ENCODE measurements around the gene ZNF438.
"Not testable (repeated sequence)": the region's sequence is repeated elsewhere in the genome, so short reads cannot be mapped to it uniquely, and the experiment has no call there.

ZNF438 gene, protein sequence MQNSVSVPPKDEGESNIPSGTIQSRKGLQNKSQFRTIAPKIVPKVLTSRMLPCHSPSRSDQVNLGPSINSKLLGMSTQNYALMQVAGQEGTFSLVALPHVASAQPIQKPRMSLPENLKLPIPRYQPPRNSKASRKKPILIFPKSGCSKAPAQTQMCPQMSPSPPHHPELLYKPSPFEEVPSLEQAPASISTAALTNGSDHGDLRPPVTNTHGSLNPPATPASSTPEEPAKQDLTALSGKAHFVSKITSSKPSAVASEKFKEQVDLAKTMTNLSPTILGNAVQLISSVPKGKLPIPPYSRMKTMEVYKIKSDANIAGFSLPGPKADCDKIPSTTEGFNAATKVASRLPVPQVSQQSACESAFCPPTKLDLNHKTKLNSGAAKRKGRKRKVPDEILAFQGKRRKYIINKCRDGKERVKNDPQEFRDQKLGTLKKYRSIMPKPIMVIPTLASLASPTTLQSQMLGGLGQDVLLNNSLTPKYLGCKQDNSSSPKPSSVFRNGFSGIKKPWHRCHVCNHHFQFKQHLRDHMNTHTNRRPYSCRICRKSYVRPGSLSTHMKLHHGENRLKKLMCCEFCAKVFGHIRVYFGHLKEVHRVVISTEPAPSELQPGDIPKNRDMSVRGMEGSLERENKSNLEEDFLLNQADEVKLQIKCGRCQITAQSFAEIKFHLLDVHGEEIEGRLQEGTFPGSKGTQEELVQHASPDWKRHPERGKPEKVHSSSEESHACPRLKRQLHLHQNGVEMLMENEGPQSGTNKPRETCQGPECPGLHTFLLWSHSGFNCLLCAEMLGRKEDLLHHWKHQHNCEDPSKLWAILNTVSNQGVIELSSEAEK

DNA sequence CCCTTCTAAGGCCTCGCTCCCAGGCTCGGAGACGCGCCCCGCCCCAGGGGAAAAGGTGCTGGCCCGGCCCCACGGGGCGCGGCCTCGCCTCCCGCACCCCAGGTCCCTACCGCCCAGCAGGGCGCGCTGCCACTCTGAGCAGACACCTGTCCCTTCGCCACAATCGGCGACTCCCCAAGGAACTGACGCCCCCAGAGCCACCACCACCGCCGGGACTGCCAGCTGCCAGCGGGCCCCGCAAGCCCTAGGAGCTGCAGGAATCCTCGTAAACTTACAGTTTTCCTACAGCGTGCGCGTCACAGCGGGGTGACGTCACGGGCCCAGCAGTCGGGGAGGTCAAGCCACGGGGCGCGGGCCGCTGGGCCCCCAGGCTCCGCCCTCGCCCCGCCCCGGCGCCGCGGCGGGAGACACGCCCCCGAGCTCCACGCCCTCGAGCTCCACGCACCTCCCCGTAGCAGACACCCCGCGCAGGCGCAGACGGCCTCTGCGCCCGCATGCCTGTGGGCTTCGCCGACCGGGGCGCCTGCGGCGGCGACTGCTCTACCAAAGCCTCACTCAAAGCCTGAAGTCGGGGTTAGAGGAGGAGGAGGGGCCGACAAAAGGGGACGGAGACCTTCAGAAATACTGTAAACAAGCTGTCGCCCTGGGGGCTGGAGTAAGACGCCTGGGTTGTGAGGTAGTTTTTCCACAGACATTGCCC lies at the start of gene ZNF438:
Gene ZNF438, minus strand, starts transcription at position 308 of the 700 bp plus-strand sequence. CDS start 154,831 bp downstream, outside the sequence.
- peak; percentile 71 for DNase-seq

DNA sequence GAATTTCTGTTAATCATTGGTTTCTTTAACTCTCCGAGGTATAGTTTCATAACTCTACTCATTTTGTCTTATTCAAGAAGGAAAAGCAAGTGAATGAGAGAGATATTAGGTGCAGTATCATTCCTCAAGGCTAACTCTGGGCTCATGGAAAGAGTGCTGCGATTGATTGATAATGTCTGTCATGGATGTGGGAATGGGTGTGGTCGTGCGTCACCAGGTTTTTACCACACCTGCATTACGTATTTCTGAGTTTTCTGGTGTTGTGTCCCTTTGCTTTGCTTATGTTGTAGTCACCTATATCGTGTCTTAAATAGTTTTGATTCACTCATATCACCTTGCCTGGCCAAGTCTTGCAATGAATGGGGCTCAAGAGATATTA lies 44.9 kb upstream of the ZNF438 start:
- DNase-seq = no peak

DNA sequence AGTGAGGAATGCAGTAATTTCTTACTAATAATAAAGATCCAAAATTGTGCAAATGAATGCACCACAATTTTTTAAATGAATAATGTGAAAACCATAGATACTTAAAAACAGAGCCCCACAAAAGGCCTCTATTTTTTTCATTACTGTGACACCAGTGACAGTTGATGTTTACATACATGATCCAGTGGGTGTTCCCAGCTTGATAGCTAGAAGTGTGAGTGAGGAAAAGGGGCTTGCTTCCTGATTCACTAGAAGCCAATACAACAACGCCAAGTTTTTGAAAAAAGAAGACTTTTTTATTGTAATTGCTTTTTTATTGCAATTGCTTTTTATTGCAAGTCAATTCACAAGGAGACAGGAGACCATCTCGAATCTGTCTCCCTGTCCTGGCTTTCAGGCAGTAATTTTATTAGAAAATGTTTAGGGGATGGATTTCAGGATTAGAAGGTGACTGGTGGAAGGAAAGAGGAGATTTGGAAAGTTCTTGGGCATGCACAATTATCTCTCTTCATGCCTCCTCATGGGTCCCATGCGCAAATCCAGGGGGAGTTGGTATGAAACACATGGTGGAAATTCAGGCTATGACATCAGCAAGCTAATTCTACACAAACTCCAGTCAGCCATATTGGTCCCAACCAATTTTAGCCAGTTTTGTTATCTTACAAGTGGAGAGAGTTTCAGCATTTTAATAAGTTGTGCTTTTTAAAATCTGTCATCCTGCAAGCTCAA lies 44.4 kb upstream of the ZNF438 start:
- DNase-seq = no peak

DNA sequence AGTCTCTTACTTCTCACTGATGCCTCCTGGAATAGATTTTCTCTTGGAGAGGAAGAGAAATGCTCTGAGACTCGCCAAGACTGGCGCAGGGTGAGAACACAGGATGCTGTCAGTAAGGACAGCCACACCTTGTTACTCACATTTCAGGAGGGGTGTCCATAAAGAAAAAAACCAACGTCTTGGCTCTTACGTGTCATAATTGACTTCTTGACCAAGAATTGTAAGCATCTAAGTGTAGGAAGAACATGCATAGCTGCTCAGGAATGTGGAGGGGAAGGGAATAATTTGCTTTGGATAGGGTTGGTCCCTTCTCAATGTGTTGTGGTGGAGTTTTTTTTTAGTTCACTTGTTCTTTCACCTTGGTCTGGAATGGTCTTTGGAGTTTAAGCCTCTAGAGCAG lies 43.8 kb upstream of the ZNF438 start:
- no peak for DNase-seq

DNA sequence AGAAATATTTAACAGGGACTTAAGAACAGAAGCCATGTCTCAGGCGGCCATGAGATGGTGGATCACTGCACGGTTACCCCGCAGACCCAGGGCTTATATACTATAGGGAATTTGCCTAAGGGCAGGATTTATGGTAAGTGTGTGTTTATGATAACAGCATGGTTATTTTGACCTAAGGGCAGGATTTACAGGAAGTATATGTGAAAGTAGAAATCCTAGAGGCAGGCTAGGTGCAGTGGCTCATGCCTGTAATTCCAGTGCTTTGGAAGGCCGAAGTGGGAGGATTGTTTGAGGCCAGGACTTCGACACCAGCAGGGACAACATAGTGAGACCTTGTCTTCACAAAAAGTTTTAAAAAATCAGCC lies 43.0 kb upstream of the ZNF438 start:
- no peak for DNase-seq

DNA sequence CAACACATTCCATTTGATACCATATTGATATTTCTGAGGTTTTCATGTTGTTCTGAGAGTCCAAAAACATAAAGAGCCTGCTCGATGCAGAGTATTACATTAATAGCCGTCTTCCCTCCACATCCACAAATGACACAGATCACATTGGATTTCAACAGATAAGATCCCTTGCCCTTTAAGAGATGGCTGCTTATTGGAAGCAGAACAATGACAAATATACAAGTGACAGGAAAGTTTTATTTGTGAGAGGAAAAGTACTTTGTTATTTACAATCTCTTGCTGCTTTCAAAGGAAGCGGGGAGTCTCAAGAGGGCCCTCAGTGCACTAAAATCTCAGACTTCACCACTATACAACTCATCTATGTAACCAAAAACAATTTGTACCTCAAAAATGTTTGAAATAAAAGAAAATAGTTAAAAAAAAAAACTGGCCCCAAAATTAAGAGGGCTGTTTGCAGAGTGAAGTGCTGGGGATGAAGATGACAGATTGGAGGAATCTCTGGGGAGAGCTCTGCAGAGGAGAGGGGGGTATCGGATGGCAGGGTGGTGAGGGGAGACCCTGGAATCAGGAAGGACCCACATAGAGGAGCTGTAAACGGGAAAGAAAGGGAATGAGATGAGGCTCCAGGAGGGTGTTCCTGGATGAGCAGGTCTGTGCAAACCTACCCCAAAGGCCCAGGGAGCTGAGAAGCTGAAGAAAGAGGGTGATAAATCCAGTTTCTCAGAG lies 42.5 kb upstream of the ZNF438 start:
- no peak for DNase-seq

DNA sequence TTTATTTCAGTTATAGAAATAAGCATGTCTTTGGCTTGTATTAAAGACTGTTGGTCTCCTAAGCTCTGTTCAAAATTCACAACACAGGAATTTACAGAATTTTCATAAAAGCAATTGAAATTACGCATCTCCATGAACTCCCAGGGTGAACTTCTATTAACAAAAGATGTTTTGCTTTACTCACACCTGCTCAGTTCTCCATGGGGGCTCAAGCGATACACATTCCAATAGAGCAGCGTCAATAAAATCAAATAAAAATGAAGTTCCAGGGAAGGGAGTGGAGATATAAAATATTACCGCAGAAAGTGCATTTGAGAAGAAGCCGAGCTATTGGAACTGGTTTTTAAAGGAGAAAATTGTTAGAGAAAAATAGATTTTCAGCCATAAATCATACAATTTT lies 41.5 kb upstream of the ZNF438 start:
- DNase-seq = no peak

DNA sequence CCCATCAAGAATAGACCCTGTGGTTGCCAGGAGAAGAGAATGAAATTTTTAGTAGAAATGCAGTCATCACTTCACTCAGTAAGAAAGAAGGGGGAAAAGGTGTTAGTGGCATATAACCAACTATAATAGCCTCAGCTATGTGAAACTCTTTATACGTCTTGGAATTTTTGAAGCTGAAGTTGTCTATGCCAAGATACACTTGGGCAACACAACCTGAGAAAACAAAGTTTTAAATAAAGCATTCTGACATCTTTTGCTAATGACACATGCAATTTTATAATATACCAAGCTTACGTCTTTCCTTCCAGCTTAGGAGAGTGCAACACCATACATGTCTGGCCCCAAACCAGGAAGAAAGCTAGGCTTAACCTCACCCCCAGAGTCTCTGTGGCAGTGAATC lies 40.8 kb upstream of the ZNF438 start:
- DNase-seq = no peak

DNA sequence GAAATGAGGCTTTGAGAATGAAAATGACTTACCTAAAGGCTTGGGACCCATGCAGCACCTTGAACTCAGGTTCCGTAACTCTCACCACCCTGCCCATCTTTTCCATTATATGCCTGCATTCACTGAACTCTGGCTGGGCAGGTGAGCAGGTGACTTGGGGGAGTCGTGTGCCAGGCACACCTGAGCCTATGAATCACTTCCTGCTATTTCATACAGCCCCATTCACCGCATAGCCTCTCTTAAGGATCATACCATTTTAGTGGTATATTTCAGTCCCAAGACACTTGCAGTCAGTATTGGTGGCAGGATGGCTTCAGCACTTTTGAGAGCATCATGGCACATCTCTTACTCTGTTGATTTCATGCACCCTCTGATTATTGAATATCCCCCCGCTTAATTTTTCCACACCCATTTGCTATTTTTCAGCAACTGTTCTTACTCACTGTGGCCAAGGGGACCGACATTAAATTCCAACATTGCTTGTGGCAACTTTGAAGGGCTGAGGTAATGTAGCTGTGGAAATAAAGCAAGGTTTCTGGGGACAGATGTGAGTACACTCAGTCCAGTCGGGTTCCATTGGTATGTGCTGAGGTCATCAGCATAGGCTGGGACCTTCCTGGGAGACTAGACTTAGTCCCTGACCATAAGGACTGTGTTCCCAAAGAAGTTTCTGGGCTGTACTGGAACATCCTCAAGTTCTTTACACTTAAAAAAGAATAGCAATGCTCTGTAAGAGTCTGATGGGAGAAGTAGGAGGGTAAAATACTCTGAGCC lies 39.8 kb upstream of the ZNF438 start:
- no peak for DNase-seq

DNA sequence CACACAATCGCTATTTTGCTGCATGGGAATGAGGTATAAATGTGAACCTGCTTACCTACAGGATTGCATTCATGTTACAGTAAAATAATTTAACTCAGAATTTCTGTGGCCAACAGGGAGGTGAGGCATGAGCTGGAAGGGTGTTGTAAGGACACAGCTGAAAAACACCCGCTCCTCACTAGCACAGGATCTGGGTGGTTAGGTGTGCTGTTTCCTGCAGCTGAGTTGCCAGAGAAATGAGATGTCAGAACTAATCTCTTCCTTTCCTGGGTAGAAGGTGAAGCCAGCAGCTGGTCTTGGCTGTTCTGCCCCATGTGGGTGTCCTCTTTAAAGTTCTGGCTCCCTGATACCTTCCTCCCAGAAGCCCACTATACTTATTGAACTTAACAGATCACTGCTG lies 39.0 kb upstream of the ZNF438 start:
- DNase-seq = no peak

DNA sequence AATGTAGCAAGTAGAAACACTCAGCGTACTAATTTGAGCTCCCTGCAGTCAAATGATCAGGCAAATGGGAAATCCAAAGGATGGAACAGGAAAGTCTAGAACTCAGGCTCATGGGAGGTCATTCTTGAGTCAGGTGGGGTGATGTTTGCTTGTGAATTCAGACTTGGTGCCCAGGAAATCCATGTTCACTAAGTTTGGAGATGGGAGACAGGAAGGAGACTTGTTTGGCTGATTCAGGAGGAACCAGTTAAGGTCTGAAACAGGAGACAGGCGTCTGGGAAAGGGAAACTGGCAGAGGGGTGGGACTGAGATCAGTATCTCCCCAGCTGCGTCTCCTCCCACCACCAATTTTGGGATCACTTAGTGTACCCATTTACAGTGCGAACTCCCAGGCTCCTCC lies 38.4 kb upstream of the ZNF438 start:
- no peak for DNase-seq

DNA sequence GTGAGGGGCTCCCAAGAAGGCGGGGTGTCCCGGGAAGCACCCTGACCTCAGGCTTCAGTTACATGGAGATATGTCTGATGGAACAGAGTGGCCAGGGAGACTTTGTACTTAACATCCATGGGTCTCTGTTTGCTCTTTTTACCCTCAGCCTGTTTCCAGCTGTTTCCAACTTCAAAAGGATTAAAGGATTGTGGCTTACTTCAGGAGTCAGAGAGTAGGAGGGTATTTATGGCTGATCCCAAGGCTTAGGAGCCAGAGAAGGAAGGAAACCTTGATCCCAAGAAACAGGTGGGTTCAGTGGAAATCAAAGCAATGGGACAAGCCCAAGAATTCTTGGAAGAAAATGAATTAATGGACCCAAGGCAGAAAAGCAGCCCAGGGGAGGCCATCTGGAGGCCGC lies 37.7 kb upstream of the ZNF438 start:
- no peak for DNase-seq

DNA sequence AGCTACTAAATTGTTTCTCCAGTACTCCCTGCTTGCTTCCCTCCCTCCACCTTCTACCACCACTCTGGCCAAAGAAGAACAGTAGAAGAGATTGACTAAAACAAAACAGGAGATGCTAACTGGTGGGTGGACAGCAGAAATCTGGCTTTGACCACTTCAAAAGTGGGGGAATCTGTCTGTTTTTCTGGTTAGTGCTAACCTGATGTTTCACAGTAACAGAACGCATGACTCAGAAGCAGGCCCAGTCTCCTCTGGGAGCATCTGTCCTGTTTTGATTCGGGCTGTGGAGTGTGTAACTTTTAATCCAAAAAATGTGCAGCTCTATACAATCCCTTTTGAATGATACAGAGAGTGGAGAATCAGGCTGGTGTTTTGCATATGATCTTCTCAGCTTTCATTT lies 32.7 kb upstream of the ZNF438 start:
- no peak for DNase-seq

DNA sequence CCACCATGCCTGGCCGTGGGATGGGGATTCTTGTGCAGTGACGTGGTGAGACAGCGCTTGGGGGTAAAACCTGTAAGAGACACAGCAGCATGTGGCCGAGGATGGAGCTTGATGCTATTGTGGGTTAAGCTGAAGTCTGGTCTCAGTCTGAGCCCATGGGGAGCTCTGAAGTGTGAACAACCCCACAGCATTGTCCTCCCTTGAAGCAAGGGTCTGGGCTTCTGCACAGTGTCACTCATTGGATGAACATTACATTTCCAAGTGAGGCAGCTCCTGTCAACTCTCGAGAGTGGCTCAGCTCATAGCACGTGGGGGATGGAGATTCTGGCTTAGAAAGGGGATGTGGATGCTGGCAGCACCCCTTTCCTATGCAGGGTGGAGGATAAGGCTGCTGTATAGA lies 32.2 kb upstream of the ZNF438 start:
- DNase-seq = no peak

DNA sequence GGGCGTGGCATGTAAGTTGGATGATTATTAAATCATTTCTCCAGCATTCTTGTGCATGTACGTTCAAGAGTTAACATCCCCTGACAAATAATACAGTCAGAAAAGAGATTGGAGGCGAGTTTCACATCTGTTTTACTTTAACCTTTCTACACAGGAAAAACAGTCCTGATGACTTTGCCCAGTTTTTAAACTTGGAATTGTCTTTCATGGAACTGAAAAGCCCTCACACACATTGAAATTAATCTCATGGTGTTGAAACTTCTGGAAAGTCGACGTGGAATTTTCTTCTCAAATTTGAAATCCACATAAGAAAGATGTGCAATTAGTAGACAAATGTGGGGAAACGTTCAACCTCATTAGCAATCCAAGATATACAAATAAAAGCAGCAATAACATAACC lies 31.2 kb upstream of the ZNF438 start:
- no peak for DNase-seq

DNA sequence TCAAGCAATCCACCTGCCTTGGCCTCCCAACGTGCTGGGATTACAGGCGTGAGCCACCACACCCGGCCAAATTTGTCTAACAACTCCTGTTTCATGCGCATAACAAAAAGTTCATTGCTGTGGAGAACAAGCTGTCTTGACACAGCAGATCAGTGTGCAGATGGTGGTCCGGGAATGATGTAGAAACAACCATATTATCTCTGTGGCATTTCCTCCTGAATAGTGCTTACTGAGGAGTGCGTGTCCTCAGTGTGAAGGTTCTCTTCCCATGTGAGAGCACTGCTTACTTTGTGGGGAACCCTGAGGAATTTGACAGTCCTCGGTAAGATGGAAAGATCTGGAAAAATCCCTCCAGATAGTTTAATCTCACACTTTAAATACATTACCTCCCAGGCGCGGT lies 30.3 kb upstream of the ZNF438 start:
- DNase-seq = no peak

DNA sequence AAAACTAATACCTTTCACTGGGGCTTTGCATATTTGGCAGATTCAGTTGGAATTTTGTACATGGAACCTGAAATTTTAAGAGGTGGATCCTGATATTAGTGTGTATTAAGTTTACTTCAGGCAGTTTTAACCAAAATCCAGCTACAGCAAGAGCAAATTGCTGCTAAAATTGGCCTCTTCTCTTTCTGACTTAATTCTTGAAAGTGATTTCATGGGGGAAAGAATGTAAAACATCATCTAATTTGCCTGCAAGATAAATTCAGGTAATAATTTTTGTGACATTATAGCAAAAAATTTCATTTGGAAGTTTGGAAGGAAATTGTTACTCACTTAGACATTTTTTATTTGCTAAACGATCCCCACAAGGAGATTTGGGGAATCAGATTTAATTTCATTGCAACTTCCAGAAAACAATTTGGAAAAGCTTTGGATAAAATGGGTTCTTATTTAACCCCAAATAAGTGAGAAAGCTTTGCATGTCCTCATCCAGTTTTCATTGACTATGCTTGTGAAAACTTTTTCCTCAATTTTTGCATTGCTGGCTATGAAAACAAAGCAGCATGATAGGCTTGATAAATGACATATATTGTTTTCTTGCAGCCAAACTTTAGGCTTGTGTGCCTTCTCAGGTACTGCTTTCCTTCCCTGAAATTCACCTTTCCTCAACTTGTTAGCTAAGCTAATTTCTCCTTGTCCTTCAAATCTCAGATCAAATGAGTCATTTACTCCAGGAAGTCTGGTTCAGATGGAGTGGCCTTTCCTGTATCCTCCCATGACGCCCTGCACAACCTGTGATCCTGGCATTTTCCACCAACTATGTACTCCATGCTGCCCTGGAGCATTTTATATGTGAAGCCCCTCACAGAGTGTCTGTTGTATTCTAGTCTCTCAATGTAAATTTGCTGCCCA lies 27.4 kb upstream of the ZNF438 start:
- DNase-seq = no peak

DNA sequence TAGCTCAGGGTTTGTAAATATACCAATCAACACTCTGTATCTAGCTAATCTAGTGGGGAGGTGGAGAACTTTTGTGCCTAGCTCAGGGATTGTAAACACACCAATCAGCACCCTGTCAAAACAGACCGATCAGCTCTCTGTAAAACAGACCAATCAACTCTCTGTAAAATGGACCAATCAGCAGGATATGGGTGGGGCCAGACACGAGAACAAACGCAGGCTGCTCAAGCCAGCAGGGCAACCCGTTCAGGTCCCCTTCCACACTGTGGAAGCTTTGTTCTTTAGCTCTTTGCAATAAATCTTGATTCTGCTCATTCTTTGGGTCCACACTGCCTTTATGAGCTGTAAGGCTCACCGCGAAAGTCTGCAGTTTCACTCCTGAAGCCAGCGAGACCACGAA lies 25.0 kb upstream of the ZNF438 start:
- DNase-seq = not testable (repeated sequence)

DNA sequence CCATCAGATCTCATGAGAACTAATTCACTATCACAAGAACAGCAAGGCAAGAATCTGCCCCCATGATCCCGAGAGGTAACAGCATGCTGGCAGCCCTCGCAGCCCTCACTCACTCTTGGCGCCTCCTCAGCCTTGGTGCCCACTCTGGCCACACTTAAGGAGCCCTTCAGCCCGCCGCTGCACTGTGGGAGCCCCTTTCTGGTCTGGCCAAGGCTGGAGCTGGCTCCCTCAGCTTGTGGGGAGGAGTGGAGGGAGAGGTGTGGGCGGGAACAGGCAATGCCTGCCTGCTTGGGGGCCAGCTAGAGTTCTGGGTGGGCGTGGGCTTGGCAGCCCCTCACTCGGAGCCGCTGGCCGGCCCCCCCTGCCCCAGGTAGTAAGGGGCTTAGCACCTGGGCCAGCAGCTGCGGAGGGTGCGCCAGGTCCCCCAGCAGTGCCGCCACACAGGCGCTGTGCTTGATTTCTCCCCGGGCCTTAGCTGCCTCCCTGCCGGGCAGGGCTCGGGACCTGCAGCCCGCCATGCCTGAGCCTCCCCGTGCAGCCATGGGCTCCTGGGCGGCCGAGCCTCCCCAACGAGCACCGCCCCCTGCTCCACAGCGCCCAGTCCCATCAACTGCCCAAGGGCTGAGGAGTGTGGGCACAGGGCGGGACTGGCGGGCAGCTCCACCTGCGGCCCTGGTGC lies 24.0 kb upstream of the ZNF438 start:
- no peak for DNase-seq

DNA sequence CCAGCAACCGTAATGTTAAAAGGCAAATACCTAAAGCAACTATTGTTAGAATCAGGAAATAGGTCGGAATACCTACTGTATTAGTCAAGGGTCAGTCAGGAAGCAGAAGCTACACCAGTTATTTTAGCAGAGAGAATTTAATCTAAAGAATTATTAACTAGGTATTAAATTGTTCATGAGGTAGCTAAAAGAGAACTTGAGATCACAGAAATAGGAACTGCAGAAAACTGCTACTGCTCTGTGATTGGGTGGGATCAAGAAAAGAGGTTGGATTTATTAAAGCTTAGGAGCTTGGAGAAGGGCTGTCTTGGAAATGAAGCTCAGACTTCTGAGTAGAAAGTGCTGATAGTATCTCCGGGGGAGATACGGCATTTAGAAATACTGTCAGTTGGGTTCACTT lies 20.0 kb upstream of the ZNF438 start:
- no peak for DNase-seq

Data from NK-92 treated with Interleukin-12 subunit alpha and Interleukin-12 subunit beta, amount 100 ng/mL, for 24 hours (cell line).